HG03025 (cell line): ENCODE measurements around the gene LCE1B.

Experiments
- ATAC-seq: cut with Tn5 transposase; IDR thresholded peaks from one replicate; pipeline ENCODE4 v1.9.1; 2021; ENCODE audit warnings: mild to moderate bottlenecking, moderate library complexity; ENCODE audit not compliant: unreplicated experiment, low FRiP score

Gene LCE1B, protein sequence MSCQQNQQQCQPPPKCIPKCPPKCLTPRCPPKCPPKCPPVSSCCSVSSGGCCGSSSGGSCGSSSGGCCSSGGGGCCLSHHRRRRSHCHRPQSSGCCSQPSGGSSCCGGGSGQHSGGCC

DNA sequence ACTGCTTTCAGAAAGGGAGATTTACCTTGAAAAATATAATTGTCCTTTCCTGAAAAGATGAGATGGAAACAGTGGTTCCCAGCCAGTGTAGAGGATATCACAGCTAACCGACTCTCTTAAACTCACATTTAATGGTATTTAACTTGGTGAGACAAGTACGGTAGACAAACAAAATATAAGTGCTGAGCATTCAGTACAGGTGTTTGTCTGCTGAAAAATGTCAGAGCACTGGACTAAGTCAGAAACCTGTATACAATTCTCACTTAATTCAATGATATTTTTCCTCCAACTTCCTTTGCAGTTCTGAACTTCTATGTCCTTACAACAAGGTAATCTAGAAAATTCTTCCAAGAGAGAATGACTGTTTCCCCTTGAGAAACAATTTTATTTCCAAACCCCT, at the start of gene LCE1B:
TSS of gene LCE1B (plus strand) at position 301 of the 400 bp plus-strand sequence. CDS start 476 bp downstream, outside the sequence.
- no peak for ATAC-seq

DNA sequence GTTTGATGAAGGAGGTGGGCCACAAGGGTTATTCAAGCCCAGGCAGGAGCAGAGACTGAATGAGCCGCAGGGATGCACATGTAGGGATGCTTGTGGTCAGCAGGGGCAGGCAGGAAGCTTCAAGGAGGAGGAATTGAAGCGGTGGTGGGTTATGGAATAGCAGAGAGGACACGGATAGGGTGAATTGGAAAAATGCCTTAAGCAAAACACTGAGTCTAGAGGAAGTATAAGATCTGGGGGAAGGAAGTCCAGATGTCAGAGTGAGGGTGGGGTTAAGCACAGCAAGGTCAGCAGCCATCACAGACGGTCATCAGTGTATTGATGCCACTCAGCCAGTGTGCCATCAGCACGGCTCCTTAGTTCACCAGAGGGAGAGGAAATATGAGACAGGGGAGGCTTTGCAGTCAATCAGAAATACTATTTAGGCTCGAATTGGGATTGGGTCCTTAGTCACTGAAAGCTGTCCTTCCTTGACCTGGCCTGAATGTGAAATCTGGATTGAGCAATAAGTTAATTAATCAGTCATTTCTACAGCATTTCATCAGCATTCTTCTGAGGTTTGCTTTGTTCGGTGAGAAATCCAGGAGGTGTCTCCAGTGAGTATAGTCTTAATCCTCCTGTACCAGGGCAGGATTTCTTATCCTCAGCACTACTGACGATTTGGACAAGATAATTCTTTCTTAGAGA, 42.8 kb upstream of the LCE1B start:
- ATAC-seq = no peak

DNA sequence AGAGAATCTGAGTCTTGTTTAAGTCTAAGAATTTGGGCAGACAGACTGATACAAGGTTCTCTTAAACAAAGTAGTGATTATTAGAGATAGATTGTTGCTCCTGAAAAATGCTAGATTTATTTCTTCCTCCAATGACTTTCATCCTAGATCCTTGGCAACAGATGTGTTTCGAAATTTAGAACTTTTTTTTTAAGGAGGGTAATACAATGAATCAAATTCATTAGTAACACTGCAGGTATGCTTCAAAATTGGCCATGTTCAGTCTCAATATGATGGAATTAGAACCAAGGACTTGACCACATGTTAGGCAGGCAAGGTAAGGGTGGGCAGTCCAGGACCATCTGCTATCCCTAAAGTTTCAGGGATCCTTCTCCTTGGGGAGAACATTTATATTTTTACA, 41.4 kb upstream of the LCE1B start:
- no peak for ATAC-seq

DNA sequence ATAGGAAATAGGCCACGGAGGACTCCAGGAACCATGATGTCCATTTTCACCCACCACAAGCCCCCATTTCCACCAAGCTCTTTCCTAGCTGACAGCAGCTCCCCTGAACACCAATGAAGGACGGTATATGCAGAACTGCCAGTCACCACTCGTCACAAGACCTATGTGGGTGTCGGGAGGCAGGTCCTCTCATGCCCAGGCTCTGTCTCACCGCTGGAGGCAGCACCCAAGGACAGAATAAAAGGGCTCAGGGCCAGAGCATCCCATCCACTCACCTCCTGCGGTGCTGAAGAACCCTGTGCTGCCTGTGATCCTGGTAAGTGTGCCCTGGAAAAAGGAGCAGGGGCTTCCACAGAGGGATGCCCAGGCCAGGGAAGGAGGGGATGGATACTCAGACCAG, 36.9 kb upstream of the LCE1B start, which contains the start of gene LCE1F:
TSS of gene LCE1F (plus strand) at position 266 of the 400 bp plus-strand sequence. CDS start 1,232 bp downstream, outside the sequence.
- ATAC-seq = no peak

DNA sequence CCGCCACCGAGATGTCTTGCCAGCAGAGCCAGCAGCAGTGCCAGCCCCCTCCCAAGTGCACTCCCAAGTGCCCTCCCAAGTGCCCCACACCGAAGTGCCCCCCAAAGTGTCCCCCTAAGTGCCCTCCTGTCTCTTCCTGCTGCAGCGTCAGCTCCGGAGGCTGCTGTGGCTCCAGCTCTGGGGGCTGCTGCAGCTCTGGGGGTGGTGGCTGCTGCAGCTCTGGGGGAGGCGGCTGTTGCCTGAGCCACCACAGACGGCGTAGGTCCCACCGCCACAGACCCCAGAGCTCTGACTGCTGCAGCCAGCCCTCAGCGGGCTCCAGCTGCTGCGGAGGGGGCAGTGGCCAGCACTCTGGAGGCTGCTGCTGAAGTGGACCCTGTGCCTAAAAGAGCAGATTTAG, 35.4 kb upstream of the LCE1B start:
- ATAC-seq = no peak

DNA sequence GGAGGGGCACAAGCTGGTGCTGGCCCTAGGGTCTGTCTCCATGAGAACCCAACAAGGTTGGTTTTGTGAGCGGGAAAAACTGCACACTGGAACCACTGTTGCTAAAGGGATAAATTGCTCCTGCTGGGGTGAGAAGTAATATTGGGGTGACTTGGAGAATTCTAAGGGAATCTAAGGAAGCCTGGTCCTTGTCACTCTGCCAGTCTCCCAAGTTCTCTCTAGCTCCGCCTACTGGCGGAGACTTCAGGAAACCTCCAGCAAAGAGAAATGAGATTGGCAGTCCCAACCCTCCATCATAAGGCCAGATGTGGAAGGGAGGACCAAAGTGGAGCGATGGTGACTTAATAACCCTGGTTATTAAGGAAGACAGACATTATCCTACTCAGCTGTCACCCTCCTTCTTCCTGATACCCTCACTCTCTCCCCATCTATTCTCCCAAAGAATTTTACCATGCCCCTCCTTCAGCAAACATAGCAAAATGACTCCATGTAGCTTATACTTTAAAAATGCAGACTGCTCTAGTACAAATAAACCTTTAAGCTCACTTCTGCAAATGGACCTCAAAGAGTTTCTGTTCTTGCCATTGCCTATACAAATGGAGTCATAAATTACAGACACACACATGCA, 34.1 kb upstream of the LCE1B start:
- ATAC-seq = no peak

DNA sequence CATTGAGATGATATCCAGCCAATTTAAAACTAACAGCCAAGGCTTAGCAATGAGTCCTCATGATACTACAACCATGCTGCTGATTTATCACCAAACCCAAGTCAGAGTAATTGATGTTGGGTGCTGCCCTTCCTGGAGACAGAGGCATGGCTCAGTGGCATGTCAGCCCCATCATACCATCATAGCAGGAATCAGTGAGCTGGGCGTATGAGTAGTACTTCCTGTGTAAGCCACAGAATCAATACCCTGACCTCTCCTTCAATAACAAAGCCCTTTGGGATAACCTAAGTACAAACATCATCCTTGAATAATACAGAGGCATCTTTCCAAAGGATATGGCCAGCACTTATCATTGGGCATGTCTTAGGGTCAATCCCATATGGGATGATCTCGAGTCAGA, 28.7 kb upstream of the LCE1B start:
- ATAC-seq = no peak

DNA sequence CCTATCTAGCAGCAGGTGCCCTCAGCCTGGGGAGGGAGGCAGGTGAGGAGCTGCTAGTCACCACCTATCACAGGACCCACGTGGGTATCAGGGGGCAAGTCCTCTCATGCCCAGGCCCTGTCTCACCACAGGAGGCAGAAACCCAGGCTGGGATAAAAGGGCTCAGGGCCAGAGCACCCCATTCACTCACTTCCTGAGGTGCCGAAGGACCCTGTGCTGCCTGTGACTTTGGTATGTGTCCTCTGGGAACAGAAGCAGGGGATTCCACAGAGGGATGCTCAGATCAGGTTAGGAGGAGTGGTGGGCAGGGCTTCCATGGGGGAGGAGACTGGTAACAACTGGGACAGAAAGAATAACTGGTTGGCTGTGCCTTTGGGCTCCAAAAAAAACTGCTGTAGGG, 25.7 kb upstream of the LCE1B start, which contains the start of gene LCE1E:
TSS of gene LCE1E (plus strand) at position 181 of the 400 bp plus-strand sequence. CDS start 1,043 bp downstream, outside the sequence.
- ATAC-seq = no peak

DNA sequence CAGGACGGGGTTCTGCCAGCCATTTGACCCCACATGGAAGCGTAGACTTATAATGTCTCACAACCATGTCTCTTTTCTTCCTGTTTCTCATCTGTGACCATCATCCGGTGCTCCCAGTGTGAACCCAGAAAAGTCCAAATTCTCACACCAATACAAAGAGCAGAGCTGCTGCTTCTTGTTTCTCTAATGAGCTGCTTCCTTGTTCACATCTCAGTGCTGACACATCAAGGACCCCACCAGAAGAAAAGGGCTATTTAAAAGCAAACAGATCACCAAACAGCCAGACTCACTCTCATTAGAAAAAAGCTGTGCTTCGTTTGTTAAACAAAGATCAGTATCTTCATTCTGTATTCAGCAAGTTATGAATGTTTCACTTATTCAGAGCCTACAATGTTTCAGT, 16.1 kb upstream of the LCE1B start:
- no peak for ATAC-seq

DNA sequence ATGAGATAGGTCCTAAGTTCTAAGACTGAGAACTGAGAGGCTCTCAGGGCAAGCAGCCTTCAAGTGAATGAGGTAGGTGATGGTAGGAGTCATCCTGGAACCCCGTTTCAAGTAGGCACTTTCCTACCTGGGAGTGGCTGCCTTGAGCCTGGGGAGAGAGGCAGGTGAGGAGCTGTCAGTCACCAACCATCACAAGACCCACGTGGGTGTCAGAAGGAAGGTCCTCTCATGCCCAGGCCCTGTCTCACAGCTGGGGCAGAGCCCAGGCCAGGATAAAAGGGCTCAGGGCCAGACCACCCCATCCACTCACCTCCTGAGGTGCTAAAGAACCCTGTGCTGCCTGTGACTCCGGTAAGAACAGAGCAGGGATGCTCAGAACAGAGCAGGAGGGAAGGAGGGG, 15.3 kb upstream of the LCE1B start, which contains the start of gene LCE1D:
TSS of gene LCE1D (plus strand) at position 301 of the 400 bp plus-strand sequence. CDS start 1,074 bp downstream, outside the sequence.
- no peak for ATAC-seq

DNA sequence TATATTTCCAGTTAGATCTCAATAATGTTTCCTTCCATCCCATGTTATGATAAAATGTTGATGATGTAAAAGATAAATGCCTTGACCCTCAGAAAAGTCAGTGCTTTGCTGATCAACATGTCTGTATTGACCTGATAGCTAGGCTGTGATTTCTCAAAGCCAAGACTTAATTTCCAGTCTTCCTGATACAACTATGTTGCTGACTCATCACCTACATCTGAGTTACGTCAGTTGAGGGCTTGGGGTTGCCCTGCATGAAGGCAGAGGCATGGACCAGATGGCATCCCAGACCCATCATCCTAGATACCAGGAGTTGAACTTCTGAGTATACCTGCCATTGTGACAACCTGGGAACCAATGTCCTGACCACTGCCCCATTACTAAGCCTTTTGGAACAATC, 10.4 kb upstream of the LCE1B start:
- ATAC-seq = no peak

DNA sequence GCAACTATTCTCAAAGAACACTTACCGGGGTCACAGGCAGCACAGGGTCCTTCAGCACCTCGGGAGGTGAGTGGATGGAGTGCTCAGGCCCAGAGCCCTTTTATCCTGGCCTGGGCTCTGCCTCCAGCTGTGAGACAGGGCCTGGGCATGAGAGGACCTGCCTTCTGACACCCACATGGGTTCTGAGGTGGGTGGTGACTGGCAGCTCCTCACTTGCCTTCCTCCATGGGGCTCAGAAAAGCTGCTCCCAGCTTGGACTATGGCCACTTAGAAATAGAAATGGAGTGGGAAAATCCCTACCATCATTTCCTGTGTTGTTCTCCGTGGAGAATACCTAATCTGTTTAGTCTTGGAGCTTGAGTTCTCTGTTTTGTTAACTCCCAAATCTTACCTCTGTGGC, 5.2 kb upstream of the LCE1B start, which contains the start of gene LCE1C:
TSS of gene LCE1C (minus strand) at position 76 of the 400 bp plus-strand sequence. CDS start 1,173 bp downstream, outside the sequence.
- ATAC-seq = no peak

DNA sequence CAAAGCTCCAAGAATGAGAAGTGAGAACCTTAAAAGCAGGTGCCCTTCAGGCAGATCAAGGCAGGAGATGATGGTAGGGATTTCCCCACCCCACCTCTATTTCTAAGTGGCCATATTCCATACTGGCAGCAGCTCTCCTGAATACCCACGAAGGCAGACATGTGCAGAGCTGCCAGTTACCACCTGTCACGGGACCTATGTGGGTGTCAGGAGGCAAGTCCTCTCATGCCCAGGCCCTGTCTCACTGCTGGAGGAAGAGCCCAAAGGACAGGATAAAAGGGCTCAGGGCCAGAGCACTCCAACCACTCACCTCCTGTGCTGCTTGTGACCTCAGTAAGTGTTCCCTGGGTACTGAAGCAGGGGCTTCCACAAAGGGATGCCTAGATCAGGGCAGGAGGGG, 721 bp upstream of the LCE1B start:
- ATAC-seq = no peak

DNA sequence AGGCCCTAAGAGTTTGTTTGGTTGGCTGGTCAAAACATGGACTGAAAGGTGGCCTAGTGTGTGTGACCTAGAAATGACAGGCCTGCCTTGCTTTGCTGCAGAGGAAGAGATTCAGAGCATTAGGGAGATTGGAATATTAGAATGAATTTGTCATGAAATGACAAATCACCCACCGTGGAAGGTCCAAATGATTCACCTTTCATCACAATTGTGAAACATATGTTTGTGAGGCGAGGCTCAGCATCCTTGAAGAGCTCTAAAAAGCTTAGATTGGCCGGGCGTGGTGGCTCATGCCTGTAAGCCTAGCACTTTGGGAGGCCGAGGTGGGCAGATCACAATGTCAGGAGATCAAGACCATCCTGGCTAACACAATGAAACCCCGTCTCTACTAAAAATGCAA, 5.5 kb downstream of the LCE1B start:
- ATAC-seq = no peak

DNA sequence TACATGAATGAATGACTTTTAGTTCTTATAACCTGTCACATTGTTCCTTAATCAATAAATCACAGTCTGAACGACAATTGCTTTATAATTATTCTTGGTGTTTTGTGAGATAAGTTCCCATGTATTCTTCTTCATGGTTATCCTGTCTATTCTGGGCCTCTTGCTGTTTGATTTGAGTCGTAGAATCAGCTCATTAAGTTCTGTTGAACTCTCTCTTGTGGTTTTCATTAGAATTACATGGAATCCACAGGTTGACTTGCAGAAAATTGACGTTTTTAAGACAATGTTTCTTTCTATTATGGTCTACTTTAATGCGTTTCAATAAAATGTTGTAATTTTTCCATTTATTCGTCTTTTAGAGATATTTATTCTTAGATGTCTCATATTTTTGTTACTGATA, 11.5 kb downstream of the LCE1B start:
- no peak for ATAC-seq

DNA sequence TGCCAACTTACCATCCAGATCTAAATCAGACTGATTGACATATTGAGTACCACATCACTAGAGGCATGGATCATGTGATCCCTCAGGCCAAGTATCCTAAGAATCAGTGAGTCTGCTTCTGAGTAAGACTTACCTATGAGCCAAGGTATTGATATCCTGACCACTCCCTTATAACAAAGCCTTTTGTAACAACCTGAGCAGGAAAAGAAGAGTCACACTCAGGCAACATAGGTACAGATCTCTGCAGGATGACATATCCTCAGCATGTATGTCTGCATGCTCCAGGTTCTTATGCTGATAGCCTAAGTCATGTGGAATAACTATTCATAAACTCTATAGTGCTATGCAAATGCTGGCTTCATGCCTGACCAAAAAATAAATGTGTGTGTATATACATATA, 13.2 kb downstream of the LCE1B start:
- ATAC-seq = no peak

DNA sequence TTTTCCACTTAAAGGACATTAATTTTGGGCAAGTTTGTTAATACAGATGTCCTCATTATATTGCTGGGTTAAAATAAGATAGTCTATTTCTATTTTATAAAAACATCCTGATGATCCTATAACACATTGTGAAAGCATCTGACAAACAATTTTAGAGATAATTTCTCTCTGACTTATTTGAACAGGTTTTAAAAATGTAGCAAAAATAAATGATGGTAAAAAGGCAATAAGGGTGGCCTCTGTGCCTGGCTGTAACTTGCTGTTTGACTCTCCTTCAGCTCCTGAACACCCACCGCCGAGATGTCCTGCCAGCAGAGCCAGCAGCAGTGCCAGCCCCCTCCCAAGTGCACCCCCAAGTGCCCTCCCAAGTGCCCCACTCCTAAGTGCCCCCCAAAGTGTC, 15.4 kb downstream of the LCE1B start, which contains the start of gene LCE1A:
TSS of gene LCE1A (plus strand) at position 301 of the 400 bp plus-strand sequence. CDS start at position 301, 0 bp downstream.
- ATAC-seq = no peak

DNA sequence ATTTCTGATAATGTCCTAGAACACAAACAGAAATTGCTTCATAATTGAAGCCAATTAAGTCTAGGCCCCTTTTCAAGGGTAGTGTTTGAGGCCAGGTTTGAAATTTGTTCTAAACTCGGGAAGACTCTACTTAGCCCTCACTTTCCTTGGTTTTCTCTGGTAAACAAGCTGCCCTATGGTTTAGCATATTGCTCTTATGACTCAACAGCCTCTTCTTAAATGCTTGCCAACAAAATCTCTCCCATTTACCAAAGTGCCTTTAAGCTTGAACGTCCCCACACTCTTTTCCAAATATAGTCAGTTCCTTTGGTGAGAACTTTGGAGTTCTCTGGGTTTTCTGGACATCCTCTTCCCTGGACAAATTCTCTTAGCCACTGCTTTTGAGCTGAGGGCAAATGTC, 25.1 kb downstream of the LCE1B start:
- ATAC-seq = no peak

DNA sequence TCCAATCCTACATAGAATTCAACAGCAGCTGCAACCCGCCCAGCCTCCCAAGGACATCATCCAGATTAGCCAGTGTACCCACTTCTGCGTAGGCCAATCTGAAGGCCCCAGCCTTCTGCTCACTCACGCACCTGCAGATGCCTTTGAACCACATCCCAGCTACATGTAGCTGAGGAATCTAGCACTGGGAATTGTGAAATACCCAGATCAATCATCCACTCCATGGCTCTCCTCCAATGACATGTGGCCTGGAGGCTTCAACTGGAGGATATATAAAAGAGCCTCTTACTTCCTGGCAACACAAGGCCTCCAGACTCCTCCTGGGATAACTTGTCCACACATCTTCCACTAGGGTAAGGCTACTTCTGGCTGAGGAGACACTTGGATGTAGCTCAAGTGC, 30.8 kb downstream of the LCE1B start, which contains the start of gene LCE6A:
TSS of gene LCE6A (plus strand) at position 301 of the 400 bp plus-strand sequence. CDS start 665 bp downstream, outside the sequence.
- no peak for ATAC-seq

DNA sequence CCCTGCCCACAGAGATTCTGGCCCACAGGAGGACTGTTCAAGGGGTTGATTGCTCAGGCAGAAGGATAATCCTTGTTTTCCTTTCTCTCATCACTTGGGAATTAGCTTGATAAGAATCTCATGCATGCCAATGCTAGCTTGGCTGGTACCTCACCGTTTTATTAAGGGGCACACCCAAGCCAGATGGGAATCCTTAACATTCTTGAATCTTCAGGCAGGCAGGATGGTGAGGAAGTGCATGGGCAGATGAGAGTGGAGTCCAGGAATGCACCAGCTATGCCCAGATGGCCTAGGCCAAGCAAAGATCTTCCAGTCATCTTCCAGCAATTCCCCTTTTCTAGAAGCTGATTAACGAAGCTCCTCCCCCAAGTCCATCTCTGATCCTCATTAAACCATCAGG, 43.9 kb downstream of the LCE1B start:
- ATAC-seq = no peak

DNA sequence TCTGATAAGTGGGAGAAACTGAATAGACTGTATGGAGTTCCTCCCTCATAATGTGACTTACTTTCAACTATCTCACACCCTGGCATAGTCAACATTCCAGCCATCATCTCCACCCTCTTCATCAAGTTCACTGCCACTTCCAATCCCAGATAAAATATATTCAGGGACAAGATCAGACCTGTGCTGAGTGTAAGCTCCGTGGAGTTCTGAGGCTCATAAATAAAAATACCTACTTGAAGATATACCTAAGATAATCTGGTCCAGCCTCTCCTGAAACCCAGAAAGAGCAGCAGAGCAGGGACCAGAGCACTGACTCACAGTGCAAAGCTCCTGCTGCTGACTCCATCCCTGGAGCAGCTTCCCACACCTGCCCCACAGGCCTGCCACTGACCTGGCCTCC, 46.3 kb downstream of the LCE1B start:
- no peak for ATAC-seq
